Neural progenitor cell (in vitro differentiated cells): ENCODE measurements around the gene LPP. TPM values are rescaled to one million over a fixed set of nuclear protein-coding genes. Genes with fewer than 3 reads are reported as not detected.

ENCODE experiments used
- DNase-seq: peaks from one replicate; pipeline ENCODE4 v3.0.0-alpha.2; 2016; ENCODE audit warnings: low spot score
- H2AFZ ChIP-seq: fragments of 200-600 bp; sonication (generic); replicated peaks from 2 replicates; pipeline ENCODE4 v1.6.1; 2016; ENCODE audit warnings: antibody characterized with exemption
- H3F3A ChIP-seq: fragments of 200-600 bp; sonication (generic); 2 replicates; pipeline ENCODE4 v1.6.1; 2016; ENCODE audit warnings: antibody characterized with exemption, low read depth
- H3K27ac ChIP-seq: fragments of 200-600 bp; sonication (generic); 2 replicates; pipeline ENCODE4 v1.5.1; 2016; ENCODE audit warnings: mild to moderate bottlenecking
- H3K27me3 ChIP-seq: fragments of 200-600 bp; sonication (generic); 2 replicates; pipeline ENCODE4 v1.6.1; 2016; ENCODE audit warnings: mild to moderate bottlenecking, moderate library complexity
- H3K36me3 ChIP-seq: fragments of 200-600 bp; sonication (generic); 2 replicates; pipeline ENCODE4 v1.5.1; 2016
- H3K4me1 ChIP-seq: fragments of 200-600 bp; sonication (generic); 2 replicates; pipeline ENCODE4 v1.6.1; 2016; ENCODE audit warnings: mixed run types
- H3K4me2 ChIP-seq: fragments of 200-600 bp; sonication (generic); 2 replicates; pipeline ENCODE4 v1.6.1; 2016
- H3K4me3 ChIP-seq: fragments of 200-600 bp; sonication (generic); 2 replicates; pipeline ENCODE4 v1.5.1; 2016
- H3K79me2 ChIP-seq: fragments of 200-600 bp; sonication (generic); 2 replicates; pipeline ENCODE4 v1.6.1; 2016; ENCODE audit warnings: low read depth
- H3K9ac ChIP-seq: fragments of 200-600 bp; sonication (generic); 2 replicates; pipeline ENCODE4 v1.6.1; 2016
- H3K9me3 ChIP-seq: fragments of 200-600 bp; sonication (generic); 2 replicates; pipeline ENCODE4 v1.5.1; 2016; ENCODE audit warnings: low read depth
- H4K20me1 ChIP-seq: fragments of 200-600 bp; sonication (generic); 2 replicates; pipeline ENCODE4 v1.6.1; 2016; ENCODE audit warnings: low read depth
- H3K27ac Mint-ChIP-seq: 3 replicates; pipeline ENCODE4 v1.8.0; 2021; ENCODE audit warnings: mixed read lengths
- H3K27me3 Mint-ChIP-seq: 2 replicates; pipeline ENCODE4 v1.8.0; 2022; ENCODE audit warnings: low read depth, mild to moderate bottlenecking, inconsistent platforms, moderate library complexity, mixed read lengths; ENCODE audit not compliant: insufficient read depth
- H3K36me3 Mint-ChIP-seq: 3 replicates; pipeline ENCODE4 v1.8.0; 2021; ENCODE audit warnings: mixed read lengths
- H3K4me1 Mint-ChIP-seq: 3 replicates; pipeline ENCODE4 v1.8.0; 2021; ENCODE audit warnings: mixed read lengths
- H3K4me3 Mint-ChIP-seq: 3 replicates; pipeline ENCODE4 v1.8.0; 2021; ENCODE audit warnings: mild to moderate bottlenecking, moderate library complexity, mixed read lengths
- H3K9me3 Mint-ChIP-seq: 3 replicates; pipeline ENCODE4 v1.8.0; 2020; ENCODE audit warnings: mixed read lengths
- EZH2 ChIP-seq: fragments of 200-600 bp; sonication (generic); IDR thresholded peaks from 2 replicates; pipeline ENCODE4 v1.6.1; 2017; ENCODE audit warnings: antibody characterized with exemption, mild to moderate bottlenecking, moderate library complexity
- EZH2phosphoT487 ChIP-seq: fragments of 200-600 bp; sonication (generic); IDR thresholded peaks from 2 replicates; pipeline ENCODE4 v1.6.1; 2017; ENCODE audit warnings: antibody characterized with exemption
- total RNA-seq: library from RNA; depleted of rRNA; stranded (reverse); fragments of >200 nt; gene quantifications from 2 replicates; pipeline ENCODE4 v1.2.3, GENCODE V29; 2015; ENCODE audit warnings: low replicate concordance
- TF ChIP-seq, protein P1 (sequence below): fragments of 200-600 bp; sonication (generic); IDR thresholded peaks from 2 replicates; pipeline ENCODE4 v1.5.1; 2017; ENCODE audit warnings: antibody characterized with exemption, mild to moderate bottlenecking

LPP gene
- total RNA-seq, 1 donor from 2014 or later = 18.9 TPM

GRCh38 chr3:188728371-188728896 lies 574.5 kb downstream of the LPP start:
- TF ChIP-seq, protein P1, sequence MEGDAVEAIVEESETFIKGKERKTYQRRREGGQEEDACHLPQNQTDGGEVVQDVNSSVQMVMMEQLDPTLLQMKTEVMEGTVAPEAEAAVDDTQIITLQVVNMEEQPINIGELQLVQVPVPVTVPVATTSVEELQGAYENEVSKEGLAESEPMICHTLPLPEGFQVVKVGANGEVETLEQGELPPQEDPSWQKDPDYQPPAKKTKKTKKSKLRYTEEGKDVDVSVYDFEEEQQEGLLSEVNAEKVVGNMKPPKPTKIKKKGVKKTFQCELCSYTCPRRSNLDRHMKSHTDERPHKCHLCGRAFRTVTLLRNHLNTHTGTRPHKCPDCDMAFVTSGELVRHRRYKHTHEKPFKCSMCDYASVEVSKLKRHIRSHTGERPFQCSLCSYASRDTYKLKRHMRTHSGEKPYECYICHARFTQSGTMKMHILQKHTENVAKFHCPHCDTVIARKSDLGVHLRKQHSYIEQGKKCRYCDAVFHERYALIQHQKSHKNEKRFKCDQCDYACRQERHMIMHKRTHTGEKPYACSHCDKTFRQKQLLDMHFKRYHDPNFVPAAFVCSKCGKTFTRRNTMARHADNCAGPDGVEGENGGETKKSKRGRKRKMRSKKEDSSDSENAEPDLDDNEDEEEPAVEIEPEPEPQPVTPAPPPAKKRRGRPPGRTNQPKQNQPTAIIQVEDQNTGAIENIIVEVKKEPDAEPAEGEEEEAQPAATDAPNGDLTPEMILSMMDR = no peak
- TF ChIP-seq EZH2phosphoT487 = no peak
- TF ChIP-seq EZH2 = no peak
- no peaks in the 10 kb centered on the region for H3K4me1 Mint-ChIP-seq
- Histone ChIP-seq H3K27me3 (no peaks in the 10 kb centered on the region), H3K4me3 (no peak overlapping the region), H3K9me3 (no peaks in the 10 kb centered on the region), H3K9ac (no peak overlapping the region), H3K79me2 (no peaks in the 10 kb centered on the region), H3F3A (no peaks in the 10 kb centered on the region), H2AFZ (no peak overlapping the region), H3K27ac (no peak overlapping the region), H3K4me1 (no peaks in the 10 kb centered on the region), H3K4me2 (no peak overlapping the region), H4K20me1 (no peaks in the 10 kb centered on the region), H3K36me3 (no peaks in the 10 kb centered on the region)
- H3K36me3 Mint-ChIP-seq = no peaks in the 10 kb centered on the region
- DNase-seq = no peak
- no peak overlapping the region for H3K4me3 Mint-ChIP-seq
- no peak overlapping the region for H3K27ac Mint-ChIP-seq
- no peaks in the 10 kb centered on the region for H3K27me3 Mint-ChIP-seq
- H3K9me3 Mint-ChIP-seq = no peaks in the 10 kb centered on the region

GRCh38 chr3:188729422-188729821 lies 575.5 kb downstream of the LPP start:
- H3K4me3 ChIP-seq = no peak overlapping the region
- H3K4me1 Mint-ChIP-seq = no peaks in the 10 kb centered on the region
- no peak overlapping the region for H3K4me3 Mint-ChIP-seq
- no peaks in the 10 kb centered on the region for H3F3A ChIP-seq
- no peaks in the 10 kb centered on the region for H4K20me1 ChIP-seq
- H3K79me2 ChIP-seq = no peaks in the 10 kb centered on the region
- H3K27ac ChIP-seq = no peak overlapping the region
- H3K4me1 ChIP-seq = no peaks in the 10 kb centered on the region
- TF ChIP-seq EZH2phosphoT487 = no peak
- TF ChIP-seq EZH2 = no peak
- TF ChIP-seq, protein P1 = no peak
- DNase-seq = no peak
- no peak overlapping the region for H3K27ac Mint-ChIP-seq
- no peaks in the 10 kb centered on the region for H3K36me3 ChIP-seq
- no peaks in the 10 kb centered on the region for H3K27me3 Mint-ChIP-seq
- H3K36me3 Mint-ChIP-seq = no peaks in the 10 kb centered on the region
- no peak overlapping the region for H3K4me2 ChIP-seq
- H3K27me3 ChIP-seq = no peaks in the 10 kb centered on the region
- no peaks in the 10 kb centered on the region for H3K9me3 ChIP-seq
- H2AFZ ChIP-seq = no peak overlapping the region
- no peaks in the 10 kb centered on the region for H3K9me3 Mint-ChIP-seq
- no peak overlapping the region for H3K9ac ChIP-seq

DNA sequence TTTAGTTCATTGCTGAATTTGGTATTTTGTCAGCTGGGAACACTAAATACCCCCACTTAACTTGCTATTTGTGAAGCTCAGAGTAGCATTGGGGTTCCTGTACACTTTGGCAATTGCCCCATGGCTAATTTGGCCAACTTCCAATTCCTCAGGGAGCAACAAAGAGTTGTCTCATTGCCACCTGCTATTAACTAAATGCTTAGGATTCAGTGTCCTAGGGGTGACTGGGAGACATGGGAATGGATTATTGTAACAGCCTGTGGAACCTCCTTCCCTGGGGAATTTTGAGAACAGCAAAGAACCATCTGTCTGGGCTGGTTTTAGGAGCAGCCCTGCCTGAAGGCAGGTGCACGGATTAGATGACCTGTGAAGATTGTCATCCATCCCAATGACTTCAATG lies 580.4 kb downstream of the LPP start:
- H3K4me1 Mint-ChIP-seq = peaks cover 2% of the 10 kb centered on the region
- Histone ChIP-seq H3K36me3 (no peaks in the 10 kb centered on the region), H3K79me2 (no peaks in the 10 kb centered on the region), H3K27ac (no peak overlapping the region), H4K20me1 (no peaks in the 10 kb centered on the region), H3K9me3 (no peaks in the 10 kb centered on the region), H3F3A (no peaks in the 10 kb centered on the region), H3K4me2 (no peak overlapping the region), H3K9ac (no peak overlapping the region), H3K4me1 (no peaks in the 10 kb centered on the region), H3K4me3 (no peak overlapping the region), H2AFZ (no peak overlapping the region), H3K27me3 (no peaks in the 10 kb centered on the region)
- no peak for DNase-seq
- no peaks in the 10 kb centered on the region for H3K27me3 Mint-ChIP-seq
- H3K36me3 Mint-ChIP-seq = no peaks in the 10 kb centered on the region
- TF ChIP-seq EZH2phosphoT487 (no peak), EZH2 (no peak)
- TF ChIP-seq, protein P1 = no peak
- H3K27ac Mint-ChIP-seq = no peak overlapping the region
- no peak overlapping the region for H3K4me3 Mint-ChIP-seq
- H3K9me3 Mint-ChIP-seq = no peaks in the 10 kb centered on the region
